GM21515 (cell line): ENCODE data around the gene RO60.

ENCODE experiments used
- ATAC-seq: cut with Tn5 transposase; IDR thresholded peaks from one replicate; pipeline ENCODE4 v1.9.1; 2021; ENCODE audit not compliant: unreplicated experiment

Gene RO60

DNA sequence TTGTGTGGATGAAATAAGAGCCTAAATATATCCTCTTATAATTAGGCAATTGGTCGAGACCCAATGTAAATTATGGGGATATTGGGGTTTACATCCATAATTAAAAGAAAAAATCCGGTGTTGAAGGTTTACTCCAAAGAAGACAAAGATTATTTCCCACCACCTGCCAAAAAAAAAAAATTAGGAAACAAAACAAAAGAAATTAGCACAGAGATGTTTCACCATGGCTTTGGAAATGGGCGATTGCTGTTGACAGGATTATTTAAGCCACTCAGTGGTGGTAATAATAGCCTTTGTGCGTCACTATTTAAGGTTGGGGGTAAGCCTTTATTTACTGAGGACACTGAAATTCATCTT is 46.4 kb downstream of the RO60 start:
- no peak for ATAC-seq

DNA sequence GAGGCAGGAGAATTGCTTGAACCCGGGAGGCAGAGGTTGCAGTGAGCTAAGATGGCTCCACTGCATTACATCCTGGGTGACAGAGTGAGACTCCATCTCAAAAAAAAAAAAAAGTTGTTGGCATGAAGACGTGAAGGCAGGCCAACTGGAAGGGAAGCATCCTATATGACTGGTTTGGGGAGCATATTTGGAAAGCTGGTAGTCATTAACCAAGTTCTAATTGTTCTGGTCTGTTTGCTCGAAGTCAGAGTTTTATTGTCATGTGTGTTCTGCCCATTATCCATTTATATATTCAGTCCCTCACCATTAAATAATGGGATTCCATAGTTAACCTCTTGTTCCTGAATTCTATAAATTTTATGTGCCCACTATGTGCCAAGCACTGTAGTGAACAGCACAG is 49.1 kb downstream of the RO60 start:
- ATAC-seq: no peak
